ENCODE results near the gene ATP11B.
A peak's percentile ranks its signal among the peaks of the same experiment; 100 is the strongest.
"Not testable (repeated sequence)": the region's sequence is repeated elsewhere in the genome, so short reads cannot be mapped to it uniquely, and the experiment has no call there.

ATP11B gene

GRCh38 chr3:182795389-182795782 lies 2.1 kb downstream of the ATP11B start:
- peaks cover 10% of the 10 kb centered on the region for H3K4me1 ChIP-seq (ENCODE audit: control insufficient read depth, insufficient read depth, low read length)
- H3K36me3 ChIP-seq (ENCODE audit: control insufficient read depth, insufficient read depth, low read length), result no peaks in the 10 kb centered on the region
- peak overlapping the region; percentile 98 for H3K4me3 ChIP-seq (ENCODE audit: low read depth, low read length)
- H3K9me3 ChIP-seq (ENCODE audit: control insufficient read depth, insufficient read depth, low read depth, low read length), result no peaks in the 10 kb centered on the region
- H3K27ac ChIP-seq (ENCODE audit: low read depth, low read length), result no peak overlapping the region
- H3K27me3 ChIP-seq (ENCODE audit: control insufficient read depth, insufficient read depth, low read length), result peaks cover 20% of the 10 kb centered on the region
- H3K9ac ChIP-seq (ENCODE audit: low read length), result no peak overlapping the region

- Histone ChIP-seq H3K27ac (ENCODE audit: low read depth, low read length) (no peak overlapping the region), H3K27me3 (ENCODE audit: control insufficient read depth, insufficient read depth, low read length) (peaks cover 13% of the 10 kb centered on the region), H3K9me3 (ENCODE audit: control insufficient read depth, insufficient read depth, low read depth, low read length) (no peaks in the 10 kb centered on the region), H3K4me3 (ENCODE audit: low read depth, low read length) (no peak overlapping the region), H3K36me3 (ENCODE audit: control insufficient read depth, insufficient read depth, low read length) (no peaks in the 10 kb centered on the region), H3K4me1 (ENCODE audit: control insufficient read depth, insufficient read depth, low read length) (peaks cover 10% of the 10 kb centered on the region), H3K9ac (ENCODE audit: low read length) (no peak overlapping the region)
Measured at GRCh38 chr3:182796310-182796709, 3.0 kb downstream of the ATP11B start.

GRCh38 chr3:182797876-182798275 lies 4.6 kb downstream of the ATP11B start:
- peaks cover 13% of the 10 kb centered on the region for H3K27me3 ChIP-seq (ENCODE audit: control insufficient read depth, insufficient read depth, low read length)
- no peak overlapping the region for H3K4me3 ChIP-seq (ENCODE audit: low read depth, low read length)
- H3K9ac ChIP-seq (ENCODE audit: low read length), result no peak overlapping the region
- no peaks in the 10 kb centered on the region for H3K36me3 ChIP-seq (ENCODE audit: control insufficient read depth, insufficient read depth, low read length)
- H3K27ac ChIP-seq (ENCODE audit: low read depth, low read length), result no peak overlapping the region
- H3K9me3 ChIP-seq (ENCODE audit: control insufficient read depth, insufficient read depth, low read depth, low read length), result no peaks in the 10 kb centered on the region
- H3K4me1 ChIP-seq (ENCODE audit: control insufficient read depth, insufficient read depth, low read length), result peaks cover 19% of the 10 kb centered on the region

GRCh38 chr3:182799143-182799542 lies 5.8 kb downstream of the ATP11B start:
- not testable (repeated sequence) for H3K36me3 ChIP-seq (ENCODE audit: control insufficient read depth, insufficient read depth, low read length); H3K9me3 ChIP-seq (ENCODE audit: control insufficient read depth, insufficient read depth, low read depth, low read length); H3K9ac ChIP-seq (ENCODE audit: low read length); H3K4me3 ChIP-seq (ENCODE audit: low read depth, low read length); H3K27ac ChIP-seq (ENCODE audit: low read depth, low read length)
- Histone ChIP-seq H3K4me1 (ENCODE audit: control insufficient read depth, insufficient read depth, low read length) (peaks cover 22% of the 10 kb centered on the region), H3K27me3 (ENCODE audit: control insufficient read depth, insufficient read depth, low read length) (peaks cover 11% of the 10 kb centered on the region)

- H3K27me3 ChIP-seq (ENCODE audit: control insufficient read depth, insufficient read depth, low read length), result no peaks in the 10 kb centered on the region
- H3K4me1 ChIP-seq (ENCODE audit: control insufficient read depth, insufficient read depth, low read length), result peaks cover 14% of the 10 kb centered on the region
- no peaks in the 10 kb centered on the region for H3K9me3 ChIP-seq (ENCODE audit: control insufficient read depth, insufficient read depth, low read depth, low read length)
- no peak overlapping the region for H3K4me3 ChIP-seq (ENCODE audit: low read depth, low read length)
- H3K9ac ChIP-seq (ENCODE audit: low read length), result no peak overlapping the region
- no peak overlapping the region for H3K27ac ChIP-seq (ENCODE audit: low read depth, low read length)
- no peaks in the 10 kb centered on the region for H3K36me3 ChIP-seq (ENCODE audit: control insufficient read depth, insufficient read depth, low read length)
Measured at GRCh38 chr3:182800508-182800907, 7.2 kb downstream of the ATP11B start.

- Histone ChIP-seq H3K9me3 (ENCODE audit: control insufficient read depth, insufficient read depth, low read depth, low read length) (no peaks in the 10 kb centered on the region), H3K4me3 (ENCODE audit: low read depth, low read length) (no peak overlapping the region), H3K36me3 (ENCODE audit: control insufficient read depth, insufficient read depth, low read length) (no peaks in the 10 kb centered on the region), H3K27ac (ENCODE audit: low read depth, low read length) (no peak overlapping the region), H3K4me1 (ENCODE audit: control insufficient read depth, insufficient read depth, low read length) (peaks cover 12% of the 10 kb centered on the region), H3K9ac (ENCODE audit: low read length) (no peak overlapping the region), H3K27me3 (ENCODE audit: control insufficient read depth, insufficient read depth, low read length) (no peaks in the 10 kb centered on the region)
Measured at GRCh38 chr3:182802413-182803390, 9.4 kb downstream of the ATP11B start.

- Histone ChIP-seq H3K4me1 (ENCODE audit: control insufficient read depth, insufficient read depth, low read length) (peaks cover 16% of the 10 kb centered on the region), H3K9ac (ENCODE audit: low read length) (no peak overlapping the region), H3K36me3 (ENCODE audit: control insufficient read depth, insufficient read depth, low read length) (no peaks in the 10 kb centered on the region), H3K27me3 (ENCODE audit: control insufficient read depth, insufficient read depth, low read length) (no peaks in the 10 kb centered on the region), H3K27ac (ENCODE audit: low read depth, low read length) (no peak overlapping the region), H3K4me3 (ENCODE audit: low read depth, low read length) (no peak overlapping the region), H3K9me3 (ENCODE audit: control insufficient read depth, insufficient read depth, low read depth, low read length) (no peaks in the 10 kb centered on the region)
Measured at GRCh38 chr3:182803596-182803995, 10.3 kb downstream of the ATP11B start.

GRCh38 chr3:182807061-182807460 lies 13.8 kb downstream of the ATP11B start:
- H3K4me3 ChIP-seq (ENCODE audit: low read depth, low read length), result no peak overlapping the region
- peaks cover 15% of the 10 kb centered on the region for H3K4me1 ChIP-seq (ENCODE audit: control insufficient read depth, insufficient read depth, low read length)
- no peak overlapping the region for H3K9ac ChIP-seq (ENCODE audit: low read length)
- no peaks in the 10 kb centered on the region for H3K27me3 ChIP-seq (ENCODE audit: control insufficient read depth, insufficient read depth, low read length)
- no peaks in the 10 kb centered on the region for H3K36me3 ChIP-seq (ENCODE audit: control insufficient read depth, insufficient read depth, low read length)
- no peaks in the 10 kb centered on the region for H3K9me3 ChIP-seq (ENCODE audit: control insufficient read depth, insufficient read depth, low read depth, low read length)
- H3K27ac ChIP-seq (ENCODE audit: low read depth, low read length), result no peak overlapping the region

- Histone ChIP-seq H3K36me3 (ENCODE audit: control insufficient read depth, insufficient read depth, low read length) (no peaks in the 10 kb centered on the region), H3K9me3 (ENCODE audit: control insufficient read depth, insufficient read depth, low read depth, low read length) (no peaks in the 10 kb centered on the region), H3K9ac (ENCODE audit: low read length) (no peak overlapping the region), H3K4me1 (ENCODE audit: control insufficient read depth, insufficient read depth, low read length) (peaks cover 4% of the 10 kb centered on the region), H3K27me3 (ENCODE audit: control insufficient read depth, insufficient read depth, low read length) (no peaks in the 10 kb centered on the region), H3K27ac (ENCODE audit: low read depth, low read length) (no peak overlapping the region), H3K4me3 (ENCODE audit: low read depth, low read length) (no peak overlapping the region)
Measured at GRCh38 chr3:182808041-182808770, 14.9 kb downstream of the ATP11B start.

GRCh38 chr3:182809531-182809930 lies 16.2 kb downstream of the ATP11B start:
- H3K4me1 ChIP-seq (ENCODE audit: control insufficient read depth, insufficient read depth, low read length), result peaks cover 4% of the 10 kb centered on the region
- H3K27ac ChIP-seq (ENCODE audit: low read depth, low read length), result no peak overlapping the region
- no peaks in the 10 kb centered on the region for H3K27me3 ChIP-seq (ENCODE audit: control insufficient read depth, insufficient read depth, low read length)
- no peak overlapping the region for H3K9ac ChIP-seq (ENCODE audit: low read length)
- H3K36me3 ChIP-seq (ENCODE audit: control insufficient read depth, insufficient read depth, low read length), result no peaks in the 10 kb centered on the region
- no peak overlapping the region for H3K4me3 ChIP-seq (ENCODE audit: low read depth, low read length)
- no peaks in the 10 kb centered on the region for H3K9me3 ChIP-seq (ENCODE audit: control insufficient read depth, insufficient read depth, low read depth, low read length)

All from HUES6 (cell line).